Pancreas (tissue), 10 donors: ENCODE results near the gene OPA1. TPM values are rescaled to one million over a fixed set of nuclear protein-coding genes. Genes with fewer than 3 reads are reported as not detected.

Source experiments
- ATAC-seq, 4 donors: fragments of 200-7000 bp; cut with Tn5 transposase; one replicate each; pipeline versions ENCODE4 v1.8.0 to v1.9.1; 2020; ENCODE audit warnings: mild to moderate bottlenecking in 4 of 4, moderate library complexity in 4 of 4
- DNase-seq, 6 donors: peaks; one replicate each; pipeline ENCODE4 v3.0.0-alpha.2; 2020
- FAIRE-seq: peaks from 2 replicates; lab custom pipeline; 2012; peaks lifted over from hg19 to GRCh38; lab: Jason Lieb, UNC
- H3K27ac ChIP-seq, 4 donors: fragments of 200-600 bp; sonication (generic); 1 replicate in 3 of 4; 2 replicates in 1 of 4; pipeline versions ENCODE4 v1.5.0 to v1.8.0; 2020
- H3K27me3 ChIP-seq, 4 donors: fragments of 200-600 bp; one replicate each; pipeline ENCODE4 v1.8.0; 2021
- H3K36me3 ChIP-seq, 3 donors: fragments of 200-600 bp; sonication (generic) in 1 of 3; one replicate each; pipeline versions ENCODE4 v1.5.0 to v1.8.0; 2020 to 2021
- H3K4me1 ChIP-seq, 3 donors: fragments of 200-600 bp; one replicate each; pipeline ENCODE4 v1.8.0; 2021
- H3K4me3 ChIP-seq, 4 donors: fragments of 200-600 bp; sonication (generic) in 2 of 4; one replicate each; pipeline versions ENCODE4 v1.5.0 to v1.8.0; 2020 to 2021
- H3K9me3 ChIP-seq, 4 donors: fragments of 200-600 bp; one replicate each; pipeline ENCODE4 v1.8.0; 2021
- WGBS, 2 donors: extraction: QIAGEN DNeasy Blood & Tissue Kit; methylation state at CpG; one replicate each; pipeline ENCODE4 v1.1.7; 2013; 5-methylcytosine and 5-hydroxymethylcytosine counted together
- intact Hi-C, 3 donors: fragments of 100-400 bp; cut with DNase I; formaldehyde crosslinking; loops; one replicate each; pipeline versions ENCODE4 v1.11.1 to v1.14.2; 2022
- polyA plus RNA-seq, 2 donors: library from polyadenylated mRNA; stranded (reverse); fragments of 200-250 nt; gene quantifications; one replicate each; pipeline ENCODE4 v1.2.3, GENCODE V29; 2013
- total RNA-seq, 6 donors: library from RNA; stranded (reverse); fragmentation: NEBNext Ultra II Directional in 4 of 6; extraction: Animal tissue kit (Norgen Biotek cat#: 25700) in 4 of 6; gene quantifications; one replicate each; pipeline versions ENCODE4 v1.2.1 to v1.2.4, GENCODE V29; 2021 to 2023
- TF ChIP-seq, protein P1 (sequence below), 4 donors: fragments of 200-600 bp; sonication (generic) in 3 of 4; IDR thresholded peaks; one replicate each; pipeline versions ENCODE4 v1.5.0 to v1.8.0; 2021; ENCODE audit warnings: antibody characterized with exemption in 4 of 4
- donor health status: healthy with polysubstance abuse.
- donor health status: DM: no; HTN: no; CAD: no; lungs with moderate emphysema.
- donor health status: DM: no; HTN: no; CAD: no.
- donor health status: control.
- donor health status: control.
- donor health status: Bipolar disorder and iron deficiency.
- donor health status: DM: yes; HTN: yes; CAD: no.
- donor health status: DM: no; HTN: no; CAD: no.
- donor health status: DM: no; HTN: no; CAD: no.
- donor health status: DM: yes; HTN: yes; CAD: no.

OPA1 gene
- total and polyA plus RNA-seq, 8 donors: 6.3 to 31.7 (median 23.7) TPM

GRCh38 chr3:193585530-193585929 is 7.5 kb upstream of the OPA1 start:
- TF ChIP-seq, protein P1, sequence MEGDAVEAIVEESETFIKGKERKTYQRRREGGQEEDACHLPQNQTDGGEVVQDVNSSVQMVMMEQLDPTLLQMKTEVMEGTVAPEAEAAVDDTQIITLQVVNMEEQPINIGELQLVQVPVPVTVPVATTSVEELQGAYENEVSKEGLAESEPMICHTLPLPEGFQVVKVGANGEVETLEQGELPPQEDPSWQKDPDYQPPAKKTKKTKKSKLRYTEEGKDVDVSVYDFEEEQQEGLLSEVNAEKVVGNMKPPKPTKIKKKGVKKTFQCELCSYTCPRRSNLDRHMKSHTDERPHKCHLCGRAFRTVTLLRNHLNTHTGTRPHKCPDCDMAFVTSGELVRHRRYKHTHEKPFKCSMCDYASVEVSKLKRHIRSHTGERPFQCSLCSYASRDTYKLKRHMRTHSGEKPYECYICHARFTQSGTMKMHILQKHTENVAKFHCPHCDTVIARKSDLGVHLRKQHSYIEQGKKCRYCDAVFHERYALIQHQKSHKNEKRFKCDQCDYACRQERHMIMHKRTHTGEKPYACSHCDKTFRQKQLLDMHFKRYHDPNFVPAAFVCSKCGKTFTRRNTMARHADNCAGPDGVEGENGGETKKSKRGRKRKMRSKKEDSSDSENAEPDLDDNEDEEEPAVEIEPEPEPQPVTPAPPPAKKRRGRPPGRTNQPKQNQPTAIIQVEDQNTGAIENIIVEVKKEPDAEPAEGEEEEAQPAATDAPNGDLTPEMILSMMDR (IDR thresholded peaks at IDR 0.05): no peak
- DNase-seq (no peak), FAIRE-seq (no peak), ATAC-seq (no peak)
- no peaks in the 10 kb centered on the region for H3K4me1 ChIP-seq
- H3K27ac ChIP-seq: no peak overlapping the region
- 72 to 81% methylated on average over 9 of the region's 9 CpGs for WGBS, 2 donors
- H3K36me3 ChIP-seq: no peaks in the 10 kb centered on the region
- H3K4me3 ChIP-seq: no peak overlapping the region
- intact Hi-C loops: no loop called here
- no peaks in the 10 kb centered on the region for H3K27me3 ChIP-seq
- H3K9me3 ChIP-seq: no peaks in the 10 kb centered on the region

- Histone ChIP-seq H3K27ac (no peak overlapping the region), H3K9me3 (no peaks in the 10 kb centered on the region), H3K4me1 (no peaks in the 10 kb centered on the region), H3K27me3 (no peaks in the 10 kb centered on the region), H3K36me3 (no peaks in the 10 kb centered on the region), H3K4me3 (no peak overlapping the region)
- no peak for ATAC-seq
- TF ChIP-seq, protein P1 (IDR thresholded peaks at IDR 0.05): no peak
- no peak for FAIRE-seq
- DNase-seq: no peak
- intact Hi-C loops: no loop called here
These were observed 6.5 kb upstream of the OPA1 start for GRCh38 chr3:193586526-193586925.

DNA sequence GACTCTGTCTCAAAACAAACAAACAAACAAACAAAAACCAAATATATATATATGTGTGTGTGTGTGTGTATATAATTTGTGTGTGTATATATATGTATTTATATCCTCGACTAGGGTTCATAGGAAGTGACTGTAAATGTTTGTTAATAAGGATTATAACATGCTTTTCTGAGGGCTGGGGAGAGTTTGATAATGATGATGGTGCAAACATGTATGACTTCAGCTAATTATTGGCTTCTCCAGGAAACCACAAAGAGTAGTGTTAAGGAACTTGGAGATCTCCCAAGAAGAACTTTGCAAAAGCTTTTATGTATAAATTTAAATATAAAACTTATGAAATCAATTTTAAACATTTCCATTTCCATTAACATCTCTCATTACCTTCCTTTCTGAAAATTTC is 3.9 kb upstream of the OPA1 start:
- no peak for ATAC-seq
- TF ChIP-seq, protein P1 (IDR thresholded peaks at IDR 0.05): no peak
- Histone ChIP-seq H3K27me3 (no peaks in the 10 kb centered on the region), H3K36me3 (no peaks in the 10 kb centered on the region), H3K4me1 (peaks cover 0 to 7% (median 3%) of the 10 kb centered on the region in 3 donors), H3K27ac (no peak overlapping the region), H3K9me3 (no peaks in the 10 kb centered on the region), H3K4me3 (no peak overlapping the region)
- DNase-seq: no peak
- 49 to 61% methylated on average over 1 of the region's 1 CpG for WGBS, 2 donors
- no peak for FAIRE-seq
- intact Hi-C loops: no loop called here

- WGBS, 2 donors: 38 to 51% methylated on average over 1 of the region's 1 CpG
- no peaks in the 10 kb centered on the region for H3K9me3 ChIP-seq
- ATAC-seq (no peak), DNase-seq (no peak), FAIRE-seq (no peak)
- no peaks in the 10 kb centered on the region for H3K27me3 ChIP-seq
- TF ChIP-seq, protein P1 (IDR thresholded peaks at IDR 0.05): no peak
- intact Hi-C loops: no loop called here
- H3K4me1 ChIP-seq: peaks cover 0 to 12% (median 8%) of the 10 kb centered on the region in 3 donors
- H3K4me3 ChIP-seq: no peak overlapping the region
- H3K36me3 ChIP-seq: no peaks in the 10 kb centered on the region
- H3K27ac ChIP-seq: no peak overlapping the region
These were observed 3.4 kb upstream of the OPA1 start for GRCh38 chr3:193589616-193590015.

DNA sequence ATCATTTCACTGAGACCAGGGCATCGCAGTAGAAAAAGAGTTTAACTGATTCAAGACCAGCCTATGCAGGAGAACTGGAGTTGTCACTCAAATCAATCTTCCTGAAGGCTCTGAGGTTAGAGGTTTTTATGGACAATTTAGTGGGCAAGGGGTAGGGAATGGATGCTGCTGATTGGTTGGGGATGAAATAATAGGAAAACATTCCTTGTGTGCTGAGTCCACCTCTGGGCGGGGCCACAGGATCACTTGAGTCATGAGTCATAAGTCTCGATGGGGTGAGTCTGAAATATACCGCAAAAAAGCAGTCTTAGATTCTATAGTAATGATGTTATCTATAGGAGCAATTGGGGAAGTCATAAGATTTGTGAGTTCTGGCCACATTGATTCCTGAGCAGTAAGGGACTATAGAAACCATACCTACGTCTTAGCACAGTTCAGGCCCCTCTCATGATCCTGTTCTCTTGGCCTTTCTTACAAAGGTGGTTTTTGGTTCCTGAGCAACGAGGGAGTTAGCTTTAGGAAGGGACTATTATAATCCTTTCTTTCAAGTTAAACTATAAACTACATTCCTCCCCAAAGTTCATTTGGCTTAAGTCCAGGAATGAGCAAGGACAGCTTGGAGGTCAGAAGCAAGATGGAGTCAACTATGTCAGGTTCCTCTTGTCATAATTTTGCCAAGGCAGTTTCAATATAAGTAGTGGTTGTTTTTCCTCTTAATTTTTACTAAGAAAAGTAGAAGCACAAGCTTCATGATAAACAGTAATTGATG is 2.7 kb upstream of the OPA1 start:
- Histone ChIP-seq H3K4me1 (peaks cover 0 to 13% (median 13%) of the 10 kb centered on the region in 3 donors), H3K27ac (no peak overlapping the region), H3K36me3 (no peaks in the 10 kb centered on the region), H3K27me3 (no peaks in the 10 kb centered on the region), H3K9me3 (no peaks in the 10 kb centered on the region), H3K4me3 (no peak overlapping the region)
- ATAC-seq (no peak), DNase-seq (no peak), FAIRE-seq (no peak)
- intact Hi-C loops: no loop called here
- 73 to 80% methylated on average over 6 of the region's 6 CpGs for WGBS, 2 donors
- TF ChIP-seq, protein P1 (IDR thresholded peaks at IDR 0.05): no peak
